ENCODE data around the gene ADAMTSL1. TPM values are rescaled to one million over a fixed set of nuclear protein-coding genes. Genes with fewer than 3 reads are reported as not detected.

The ADAMTSL1 gene
- total and polyA plus RNA-seq, 2 donors (not counting 3 experiments of a cell fraction or from before 2014, with no cell fraction given) = 15.0 to 18.4 TPM

GRCh38 chr9:18614651-18615050 is 140.7 kb downstream of the ADAMTSL1 start:
- dilution Hi-C loops (cut with MboI; ENCODE audit: extremely low pct_ligation_motif_present, low sequenced_read_pairs) = no loop called here
- Histone ChIP-seq H4K20me1 (replicated peaks; ENCODE audit: control insufficient read depth, extremely low read depth, insufficient read depth, low read length) (no peaks in the 10 kb centered on the region), H3K79me2 (ENCODE audit: control insufficient read depth, insufficient read depth, low read length) (no peaks in the 10 kb centered on the region), H3K4me1 (ENCODE audit: control insufficient read depth, extremely low read depth, insufficient read depth, low read length) (no peaks in the 10 kb centered on the region), H3K4me2 (ENCODE audit: insufficient read depth, low read length) (no peak overlapping the region), H3K9ac (replicated peaks; ENCODE audit: extremely low read depth, insufficient read depth, low read length) (no peak overlapping the region), H3K36me3 (ENCODE audit: control insufficient read depth in 2 of 2, extremely low read depth in 1 of 2, insufficient read depth in 2 of 2, low read length in 2 of 2) (no peaks in the 10 kb centered on the region), H3K9me1 (replicated peaks; ENCODE audit: control insufficient read depth, extremely low read depth, insufficient read depth, low read length) (no peaks in the 10 kb centered on the region), H3K4me3 (replicated peaks in 1 of 3; ENCODE audit: insufficient read depth in 1 of 3, low read depth in 1 of 3, low read length in 3 of 3) (no peak overlapping the region), H2AFZ (ENCODE audit: low read depth, low read length) (no peak overlapping the region), H3K27me3 (ENCODE audit: control insufficient read depth in 2 of 2, insufficient read depth in 2 of 2, low read length in 2 of 2) (no peaks in the 10 kb centered on the region), H3K27ac (ENCODE audit: insufficient read depth, low read depth, low read length) (no peak overlapping the region), H3K9me3 (replicated peaks; ENCODE audit: control insufficient read depth, insufficient read depth, low read length) (no peaks in the 10 kb centered on the region)
- intact Hi-C loops (cut with micrococcal nuclease) = no loop called here
- FAIRE-seq (no peak), DNase-seq (ENCODE audit: low read depth, low spot score) (no peak)
- ChIA-PET CTCF (no interaction called here), POLR2A (no interaction called here)
- BruUV-seq (replicated peaks) = no TSS peak
- TF ChIP-seq POLR2A (IDR thresholded peaks at IDR 0.05; ENCODE audit: low read depth, low read length) (no peak), CTCF (IDR thresholded peaks at IDR 0.05; ENCODE audit: extremely low read depth in 1 of 2, insufficient read depth in 1 of 2, low read depth in 1 of 2, low read length in 2 of 2) (no peak), MYC (IDR thresholded peaks at IDR 0.05; ENCODE audit: low read depth, low read length) (no peak), EZH2 (IDR thresholded peaks at IDR 0.05; ENCODE audit: borderline replicate concordance, low read depth, low read length, severe bottlenecking) (no peak), FOS (IDR thresholded peaks at IDR 0.05; ENCODE audit: borderline replicate concordance, insufficient read depth, low read length) (no peak)

- Histone ChIP-seq H3K36me3 (ENCODE audit: control insufficient read depth in 2 of 2, extremely low read depth in 1 of 2, insufficient read depth in 2 of 2, low read length in 2 of 2) (no peaks in the 10 kb centered on the region), H3K4me2 (ENCODE audit: insufficient read depth, low read length) (no peak overlapping the region), H2AFZ (ENCODE audit: low read depth, low read length) (no peak overlapping the region), H3K27me3 (ENCODE audit: control insufficient read depth in 2 of 2, insufficient read depth in 2 of 2, low read length in 2 of 2) (no peaks in the 10 kb centered on the region), H3K9ac (replicated peaks; ENCODE audit: extremely low read depth, insufficient read depth, low read length) (no peak overlapping the region), H3K27ac (ENCODE audit: insufficient read depth, low read depth, low read length) (no peak overlapping the region), H4K20me1 (replicated peaks; ENCODE audit: control insufficient read depth, extremely low read depth, insufficient read depth, low read length) (no peaks in the 10 kb centered on the region), H3K79me2 (ENCODE audit: control insufficient read depth, insufficient read depth, low read length) (no peaks in the 10 kb centered on the region), H3K4me1 (ENCODE audit: control insufficient read depth, extremely low read depth, insufficient read depth, low read length) (no peaks in the 10 kb centered on the region), H3K9me3 (replicated peaks; ENCODE audit: control insufficient read depth, insufficient read depth, low read length) (no peaks in the 10 kb centered on the region), H3K4me3 (replicated peaks in 1 of 3; ENCODE audit: insufficient read depth in 1 of 3, low read depth in 1 of 3, low read length in 3 of 3) (no peak overlapping the region), H3K9me1 (replicated peaks; ENCODE audit: control insufficient read depth, extremely low read depth, insufficient read depth, low read length) (no peaks in the 10 kb centered on the region)
- FAIRE-seq = no peak
- BruUV-seq (replicated peaks) = no TSS peak
- TF ChIP-seq MAX (IDR thresholded peaks at IDR 0.05; ENCODE audit: insufficient read depth, insufficient read length) (no peak), EZH2 (IDR thresholded peaks at IDR 0.05; ENCODE audit: borderline replicate concordance, low read depth, low read length, severe bottlenecking) (no peak), POLR2A (IDR thresholded peaks at IDR 0.05; ENCODE audit: low read depth, low read length) (no peak), GATA2 (IDR thresholded peaks at IDR 0.05; ENCODE audit: insufficient read depth, insufficient read length, low read depth, low read length) (no peak), MYC (IDR thresholded peaks at IDR 0.05; ENCODE audit: low read depth, low read length) (no peak), POLR2AphosphoS5 (IDR thresholded peaks at IDR 0.05; ENCODE audit: insufficient read depth, low read depth, low read length) (no peak), FOS (IDR thresholded peaks at IDR 0.05; ENCODE audit: borderline replicate concordance, insufficient read depth, low read length) (no peak), CTCF (IDR thresholded peaks at IDR 0.05; ENCODE audit: extremely low read depth in 1 of 2, insufficient read depth in 1 of 2, low read depth in 1 of 2, low read length in 2 of 2) (no peak), JUN (IDR thresholded peaks at IDR 0.05; ENCODE audit: borderline replicate concordance, insufficient read depth, insufficient read length, low read depth) (no peak)
- CTCF ChIA-PET = no interaction called here
- intact Hi-C loops (cut with micrococcal nuclease) (no loop called here), dilution Hi-C loops (cut with MboI; ENCODE audit: extremely low pct_ligation_motif_present, low sequenced_read_pairs) (no loop called here)
- POLR2A ChIA-PET = no interaction called here
- DNase-seq (ENCODE audit: low read depth, low spot score) = no peak
Observed at GRCh38 chr9:18616976-18617375, 143.0 kb downstream of the ADAMTSL1 start.
